ENCODE data around the gene TBC1D16. TPM values are rescaled to one million over a fixed set of nuclear protein-coding genes. Genes with fewer than 3 reads are reported as not detected.
"Not testable (repeated sequence)": the region's sequence is repeated elsewhere in the genome, so short reads cannot be mapped to it uniquely, and the experiment has no call there.

The TBC1D16 gene
- total RNA-seq, 1 donor from 2014 or later: 19.3 TPM

DNA sequence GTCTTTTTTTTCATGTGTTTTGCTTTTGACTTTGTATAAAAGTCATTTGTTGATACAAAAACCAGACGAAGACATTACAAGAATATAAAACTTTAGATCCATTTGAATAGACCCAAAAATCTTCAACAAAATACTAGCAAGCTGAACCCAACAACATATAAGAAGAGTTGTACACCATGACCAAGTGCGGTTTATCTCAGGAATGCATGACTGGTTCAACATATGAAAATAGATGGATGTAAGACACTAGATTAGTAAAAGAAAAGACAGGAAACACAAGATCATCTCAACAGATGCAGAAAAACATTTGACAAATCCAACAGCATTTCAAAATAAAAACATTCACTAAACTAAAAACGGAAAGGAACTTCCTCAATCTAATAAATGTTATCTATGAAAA, 69.0 kb downstream of the TBC1D16 start:
- Histone ChIP-seq H3K36me3 (ENCODE audit: control insufficient read depth in 3 of 3, insufficient read depth in 3 of 3, low read length in 3 of 3) (peaks cover 0 to 2% (median 0%) of the 10 kb centered on the region in 3 donors), H3K9me3 (ENCODE audit: control insufficient read depth in 3 of 3, low read length in 3 of 3) (no peaks in the 10 kb centered on the region), H3K27ac (ENCODE audit: low read depth, low read length) (no peak overlapping the region), H3K4me1 (ENCODE audit: control insufficient read depth in 3 of 3, insufficient read depth in 3 of 3, low read length in 3 of 3) (no peaks in the 10 kb centered on the region), H3K4me3 (ENCODE audit: low read length in 3 of 3) (no peak overlapping the region), H3K9ac (ENCODE audit: low read depth in 1 of 3, low read length in 3 of 3) (no peak overlapping the region), H3K27me3 (ENCODE audit: control insufficient read depth in 3 of 3, insufficient read depth in 3 of 3, low read length in 3 of 3) (peaks cover 0 to 3% (median 0%) of the 10 kb centered on the region in 3 donors)

DNA sequence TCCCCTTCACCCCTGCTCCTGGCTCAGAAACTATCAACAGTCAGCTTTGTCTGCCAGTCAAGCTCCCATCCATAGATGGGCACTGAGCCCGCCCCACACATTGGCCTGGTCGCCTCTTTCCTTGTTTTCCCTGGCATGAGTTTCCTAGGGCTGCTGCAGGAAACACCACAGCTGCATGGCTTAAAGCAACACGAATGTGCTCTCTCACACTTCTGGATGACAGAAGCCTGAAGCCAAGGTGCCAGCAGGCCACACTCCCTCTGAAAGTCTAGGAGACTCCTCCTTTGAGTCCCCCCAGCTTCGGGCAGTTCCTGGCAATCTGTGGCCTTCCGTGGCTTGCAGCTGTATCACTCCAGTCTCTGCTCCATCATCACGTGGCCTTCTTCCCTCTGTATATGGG, 69.9 kb downstream of the TBC1D16 start:
- Histone ChIP-seq H3K9ac (ENCODE audit: low read depth in 1 of 3, low read length in 3 of 3) (peak overlapping the region in 1 of 3 donors; percentile 33), H3K27me3 (ENCODE audit: control insufficient read depth in 3 of 3, insufficient read depth in 3 of 3, low read length in 3 of 3) (peaks cover 0 to 3% (median 0%) of the 10 kb centered on the region in 3 donors), H3K27ac (ENCODE audit: low read depth, low read length) (no peak overlapping the region)

DNA sequence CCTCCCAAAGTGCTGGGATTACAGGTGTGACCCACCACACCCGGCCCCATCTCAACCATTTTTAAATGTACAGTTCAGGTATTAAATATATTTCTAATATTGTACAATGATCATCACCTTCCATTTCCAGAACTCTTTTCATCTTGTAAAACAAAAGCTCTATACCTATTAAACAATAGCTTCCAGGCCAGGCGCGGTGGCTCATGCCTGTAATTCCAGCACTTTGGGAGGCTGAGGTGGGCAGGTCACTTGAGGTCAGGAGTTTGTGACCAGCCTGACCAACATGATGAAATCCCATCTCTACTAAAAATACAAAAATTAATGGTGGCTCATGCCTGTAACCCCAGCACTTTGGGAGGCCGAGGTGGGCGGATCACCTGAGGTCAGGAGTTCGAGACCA, 73.2 kb downstream of the TBC1D16 start:
- H3K27me3 ChIP-seq (ENCODE audit: control insufficient read depth in 3 of 3, insufficient read depth in 3 of 3, low read length in 3 of 3); H3K9me3 ChIP-seq (ENCODE audit: control insufficient read depth in 3 of 3, low read length in 3 of 3); H3K36me3 ChIP-seq (ENCODE audit: control insufficient read depth in 3 of 3, insufficient read depth in 3 of 3, low read length in 3 of 3); H3K4me3 ChIP-seq (ENCODE audit: low read length in 3 of 3); H3K27ac ChIP-seq (ENCODE audit: low read depth, low read length); H3K4me1 ChIP-seq (ENCODE audit: control insufficient read depth in 3 of 3, insufficient read depth in 3 of 3, low read length in 3 of 3); H3K9ac ChIP-seq (ENCODE audit: low read depth in 1 of 3, low read length in 3 of 3): not testable (repeated sequence)

More for the DNA sequence above, 69.9 kb downstream of the TBC1D16 start:
- Histone ChIP-seq H3K4me1 (ENCODE audit: control insufficient read depth in 3 of 3, insufficient read depth in 3 of 3, low read length in 3 of 3) (no peaks in the 10 kb centered on the region), H3K9me3 (ENCODE audit: control insufficient read depth in 3 of 3, low read length in 3 of 3) (no peaks in the 10 kb centered on the region), H3K4me3 (ENCODE audit: low read length in 3 of 3) (no peak overlapping the region), H3K36me3 (ENCODE audit: control insufficient read depth in 3 of 3, insufficient read depth in 3 of 3, low read length in 3 of 3) (no peaks in the 10 kb centered on the region)

DNA sequence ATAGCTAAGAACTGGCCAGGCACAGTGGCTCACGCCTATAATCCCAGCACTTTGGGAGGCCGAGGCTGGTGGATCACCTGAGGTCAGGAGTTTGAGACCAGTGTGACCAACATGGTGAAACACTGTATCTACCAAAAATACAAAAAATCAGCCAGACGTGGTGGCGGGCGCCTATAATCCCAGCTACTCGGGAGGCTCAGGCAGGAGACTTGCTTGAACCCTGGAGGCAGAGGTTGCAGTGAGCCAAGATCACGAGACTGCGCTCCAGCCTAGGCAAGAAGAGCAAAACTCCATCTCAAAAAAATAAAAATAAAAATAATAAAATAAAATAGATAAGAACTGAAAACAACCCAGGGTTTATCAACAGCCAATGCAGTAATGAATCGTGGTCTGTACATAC, 74.1 kb downstream of the TBC1D16 start:
- not testable (repeated sequence) for H3K36me3 ChIP-seq (ENCODE audit: control insufficient read depth in 3 of 3, insufficient read depth in 3 of 3, low read length in 3 of 3); H3K27me3 ChIP-seq (ENCODE audit: control insufficient read depth in 3 of 3, insufficient read depth in 3 of 3, low read length in 3 of 3); H3K9ac ChIP-seq (ENCODE audit: low read depth in 1 of 3, low read length in 3 of 3); H3K4me3 ChIP-seq (ENCODE audit: low read length in 3 of 3); H3K4me1 ChIP-seq (ENCODE audit: control insufficient read depth in 3 of 3, insufficient read depth in 3 of 3, low read length in 3 of 3); H3K27ac ChIP-seq (ENCODE audit: low read depth, low read length); H3K9me3 ChIP-seq (ENCODE audit: control insufficient read depth in 3 of 3, low read length in 3 of 3)

DNA sequence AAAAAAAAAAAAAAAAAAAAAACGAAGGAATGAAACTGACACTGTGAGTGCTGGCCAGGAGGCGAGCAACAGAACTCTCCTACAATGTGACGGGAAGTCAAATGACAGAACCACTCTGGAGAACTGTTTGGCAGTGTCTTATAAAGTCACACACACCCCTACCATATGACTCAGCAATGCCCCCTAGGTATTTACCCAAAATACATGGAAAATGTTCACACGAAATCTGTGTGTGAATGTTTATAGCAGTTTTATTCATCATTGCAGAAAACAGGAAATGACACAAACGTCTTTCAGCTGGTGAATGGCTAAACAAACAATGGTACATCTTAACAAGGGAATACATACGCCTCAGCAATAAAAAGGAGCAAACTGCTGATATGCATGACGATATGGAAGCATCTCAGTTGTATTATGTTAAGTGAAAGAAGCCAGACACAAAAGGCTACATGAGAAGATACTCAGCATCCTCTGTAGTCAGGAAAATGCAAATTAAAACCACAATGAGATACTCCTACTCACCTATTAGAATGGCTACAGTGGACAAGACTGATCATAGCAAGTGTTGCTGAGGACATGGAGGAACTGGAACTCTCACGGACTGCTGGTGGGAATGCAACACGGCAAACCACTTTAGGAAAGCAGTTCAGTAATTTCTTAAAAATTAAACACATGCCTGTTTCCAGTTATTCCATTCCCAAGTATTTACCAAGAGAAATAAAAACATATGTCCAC, 74.7 kb downstream of the TBC1D16 start:
- H3K4me1 ChIP-seq (ENCODE audit: control insufficient read depth in 3 of 3, insufficient read depth in 3 of 3, low read length in 3 of 3): no peaks in the 10 kb centered on the region
- no peaks in the 10 kb centered on the region for H3K36me3 ChIP-seq (ENCODE audit: control insufficient read depth in 3 of 3, insufficient read depth in 3 of 3, low read length in 3 of 3)
- H3K9me3 ChIP-seq (ENCODE audit: control insufficient read depth in 3 of 3, low read length in 3 of 3): no peaks in the 10 kb centered on the region
- no peak overlapping the region for H3K4me3 ChIP-seq (ENCODE audit: low read length in 3 of 3)
- H3K27me3 ChIP-seq (ENCODE audit: control insufficient read depth in 3 of 3, insufficient read depth in 3 of 3, low read length in 3 of 3): peaks cover 0 to 3% (median 0%) of the 10 kb centered on the region in 3 donors
- no peak overlapping the region for H3K9ac ChIP-seq (ENCODE audit: low read depth in 1 of 3, low read length in 3 of 3)
- no peak overlapping the region for H3K27ac ChIP-seq (ENCODE audit: low read depth, low read length)

DNA sequence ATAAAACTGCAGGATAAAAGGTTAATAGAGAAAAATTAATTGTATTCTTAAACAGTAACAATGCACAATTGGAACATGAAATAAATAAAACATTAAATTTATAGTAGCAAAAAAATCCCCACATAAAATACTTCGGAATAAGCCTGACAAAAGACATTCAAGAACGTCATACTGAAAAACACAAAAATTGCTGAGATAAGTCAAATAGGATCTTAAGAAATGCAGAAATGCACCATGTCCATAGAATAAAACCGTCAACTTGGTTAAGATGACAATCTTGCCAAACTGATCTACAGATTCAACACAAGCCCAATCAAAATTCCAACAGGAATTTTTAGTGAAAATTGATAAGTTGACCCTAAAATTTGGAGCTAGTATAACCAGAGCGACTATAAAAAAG, 76.6 kb downstream of the TBC1D16 start:
- Histone ChIP-seq H3K9ac (ENCODE audit: low read depth in 1 of 3, low read length in 3 of 3) (no peak overlapping the region), H3K27me3 (ENCODE audit: control insufficient read depth in 3 of 3, insufficient read depth in 3 of 3, low read length in 3 of 3) (no peaks in the 10 kb centered on the region), H3K9me3 (ENCODE audit: control insufficient read depth in 3 of 3, low read length in 3 of 3) (no peaks in the 10 kb centered on the region), H3K36me3 (ENCODE audit: control insufficient read depth in 3 of 3, insufficient read depth in 3 of 3, low read length in 3 of 3) (no peaks in the 10 kb centered on the region), H3K4me1 (ENCODE audit: control insufficient read depth in 3 of 3, insufficient read depth in 3 of 3, low read length in 3 of 3) (no peaks in the 10 kb centered on the region), H3K4me3 (ENCODE audit: low read length in 3 of 3) (no peak overlapping the region), H3K27ac (ENCODE audit: low read depth, low read length) (no peak overlapping the region)

DNA sequence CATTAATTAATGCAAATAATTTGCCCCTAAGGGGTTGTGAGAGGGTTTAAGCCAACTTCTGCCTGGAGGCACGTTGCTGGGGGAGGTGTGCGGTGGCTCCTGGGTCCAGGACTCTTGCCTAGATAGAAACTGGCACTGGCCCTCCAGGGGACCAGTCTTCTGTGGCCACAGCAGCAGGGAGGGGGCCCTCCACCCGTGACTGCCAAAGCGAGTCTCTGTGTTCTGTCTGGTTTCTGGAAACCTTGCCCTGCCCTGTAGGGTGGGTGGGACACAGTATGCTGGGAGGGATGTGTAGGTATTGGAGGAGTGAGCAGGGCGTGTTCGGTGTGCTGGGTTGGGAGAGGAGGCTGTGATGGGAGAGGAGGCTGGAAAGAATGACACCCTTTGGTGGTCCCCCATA, 78.8 kb downstream of the TBC1D16 start:
- H3K27me3 ChIP-seq (ENCODE audit: control insufficient read depth in 3 of 3, insufficient read depth in 3 of 3, low read length in 3 of 3): no peaks in the 10 kb centered on the region
- H3K9ac ChIP-seq (ENCODE audit: low read depth in 1 of 3, low read length in 3 of 3): no peak overlapping the region
- H3K4me1 ChIP-seq (ENCODE audit: control insufficient read depth in 3 of 3, insufficient read depth in 3 of 3, low read length in 3 of 3): peaks cover 0 to 7% (median 5%) of the 10 kb centered on the region in 3 donors
- no peak overlapping the region for H3K4me3 ChIP-seq (ENCODE audit: low read length in 3 of 3)
- no peaks in the 10 kb centered on the region for H3K36me3 ChIP-seq (ENCODE audit: control insufficient read depth in 3 of 3, insufficient read depth in 3 of 3, low read length in 3 of 3)
- no peaks in the 10 kb centered on the region for H3K9me3 ChIP-seq (ENCODE audit: control insufficient read depth in 3 of 3, low read length in 3 of 3)
- H3K27ac ChIP-seq (ENCODE audit: low read depth, low read length): no peak overlapping the region

DNA sequence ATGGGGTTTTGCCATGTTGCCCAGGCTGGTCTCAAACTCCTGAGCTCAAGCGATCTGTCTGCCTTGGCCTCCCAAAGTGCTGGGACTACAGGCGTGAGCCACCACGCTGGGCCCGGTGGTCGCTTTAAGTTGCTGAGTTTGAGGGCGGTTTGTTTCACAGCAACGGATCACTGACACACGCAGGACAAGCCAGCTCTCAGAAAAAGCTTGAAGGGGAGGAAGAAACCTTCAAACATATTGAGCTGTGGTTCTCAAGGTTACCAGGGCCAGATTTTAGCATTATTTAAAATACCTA, 79.3 kb downstream of the TBC1D16 start:
- H3K9ac ChIP-seq (ENCODE audit: low read depth in 1 of 3, low read length in 3 of 3); H3K27me3 ChIP-seq (ENCODE audit: control insufficient read depth in 3 of 3, insufficient read depth in 3 of 3, low read length in 3 of 3); H3K4me3 ChIP-seq (ENCODE audit: low read length in 3 of 3); H3K36me3 ChIP-seq (ENCODE audit: control insufficient read depth in 3 of 3, insufficient read depth in 3 of 3, low read length in 3 of 3); H3K27ac ChIP-seq (ENCODE audit: low read depth, low read length); H3K9me3 ChIP-seq (ENCODE audit: control insufficient read depth in 3 of 3, low read length in 3 of 3): not testable (repeated sequence)
- H3K4me1 ChIP-seq (ENCODE audit: control insufficient read depth in 3 of 3, insufficient read depth in 3 of 3, low read length in 3 of 3): peaks cover 0 to 12% (median 10%) of the 10 kb centered on the region in 3 donors

DNA sequence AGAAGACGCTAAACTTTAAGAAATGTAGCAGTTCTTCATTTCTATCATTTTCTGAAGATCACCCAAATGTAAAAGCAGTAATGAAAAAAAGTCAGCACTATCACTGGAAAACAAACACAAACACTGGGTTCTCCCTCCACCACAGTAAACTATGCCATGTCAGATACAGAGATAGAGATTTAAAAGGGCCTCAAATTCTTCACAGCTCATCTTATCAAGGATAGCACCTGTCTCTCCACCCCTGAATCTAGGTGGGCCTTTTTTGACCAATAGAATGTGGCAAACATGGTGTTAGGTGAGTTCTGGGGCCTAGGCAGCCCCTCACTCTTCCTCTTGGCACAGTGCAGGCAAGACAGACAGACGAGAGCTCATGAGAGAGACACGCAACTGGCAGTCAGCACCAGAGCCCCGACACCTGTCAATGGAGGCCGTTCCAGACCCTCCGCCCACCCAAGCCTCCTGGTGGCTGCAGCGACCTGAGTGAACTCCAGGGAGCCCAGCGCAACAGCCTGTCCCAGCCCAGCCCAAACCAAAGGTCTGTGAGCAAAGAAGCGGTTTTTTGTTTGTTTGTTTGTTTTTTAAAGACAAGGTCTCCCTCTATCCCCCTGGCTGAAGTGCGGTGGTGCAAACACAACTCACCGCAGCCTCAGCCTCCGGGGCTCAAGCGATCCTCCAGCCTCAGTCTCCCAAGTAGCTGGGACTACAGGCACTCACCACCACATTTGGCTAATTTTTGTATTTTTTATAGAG, 79.8 kb downstream of the TBC1D16 start:
- H3K9me3 ChIP-seq (ENCODE audit: control insufficient read depth in 3 of 3, low read length in 3 of 3): no peaks in the 10 kb centered on the region
- H3K27ac ChIP-seq (ENCODE audit: low read depth, low read length): no peak overlapping the region
- H3K36me3 ChIP-seq (ENCODE audit: control insufficient read depth in 3 of 3, insufficient read depth in 3 of 3, low read length in 3 of 3): no peaks in the 10 kb centered on the region
- no peak overlapping the region for H3K9ac ChIP-seq (ENCODE audit: low read depth in 1 of 3, low read length in 3 of 3)
- H3K4me1 ChIP-seq (ENCODE audit: control insufficient read depth in 3 of 3, insufficient read depth in 3 of 3, low read length in 3 of 3): peaks cover 0 to 14% (median 13%) of the 10 kb centered on the region in 3 donors
- H3K27me3 ChIP-seq (ENCODE audit: control insufficient read depth in 3 of 3, insufficient read depth in 3 of 3, low read length in 3 of 3): no peaks in the 10 kb centered on the region
- no peak overlapping the region for H3K4me3 ChIP-seq (ENCODE audit: low read length in 3 of 3)

DNA sequence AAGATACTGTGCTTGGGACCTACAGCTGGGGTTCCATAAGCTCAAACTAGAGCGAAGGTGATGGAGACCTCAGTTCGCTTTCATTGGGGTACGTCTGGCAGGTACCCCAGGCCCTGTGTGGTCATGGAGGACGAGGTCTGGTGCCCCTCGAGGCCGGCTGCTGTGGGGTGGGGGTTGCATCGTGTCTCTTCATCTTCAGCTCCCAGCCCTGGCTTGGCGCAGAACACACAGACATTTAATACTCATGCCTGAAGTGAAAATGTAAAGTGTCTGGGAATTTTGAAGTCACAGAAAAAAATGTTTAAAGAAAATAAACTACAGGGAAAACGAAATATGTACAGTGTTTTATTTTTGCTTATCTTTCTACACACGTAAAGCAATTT, 80.5 kb downstream of the TBC1D16 start:
- Histone ChIP-seq H3K27ac (ENCODE audit: low read depth, low read length) (no peak overlapping the region), H3K27me3 (ENCODE audit: control insufficient read depth in 3 of 3, insufficient read depth in 3 of 3, low read length in 3 of 3) (no peaks in the 10 kb centered on the region), H3K9me3 (ENCODE audit: control insufficient read depth in 3 of 3, low read length in 3 of 3) (no peaks in the 10 kb centered on the region), H3K36me3 (ENCODE audit: control insufficient read depth in 3 of 3, insufficient read depth in 3 of 3, low read length in 3 of 3) (peaks cover 0 to 2% (median 0%) of the 10 kb centered on the region in 3 donors), H3K4me1 (ENCODE audit: control insufficient read depth in 3 of 3, insufficient read depth in 3 of 3, low read length in 3 of 3) (peaks cover 0 to 16% (median 13%) of the 10 kb centered on the region in 3 donors), H3K9ac (ENCODE audit: low read depth in 1 of 3, low read length in 3 of 3) (no peak overlapping the region), H3K4me3 (ENCODE audit: low read length in 3 of 3) (no peak overlapping the region)

Measured in skeletal muscle tissue (tissue), 4 donors.